NCI-H2227 (cell line): ENCODE data around the gene ABHD6.
"Not testable (repeated sequence)": the region's sequence is repeated elsewhere in the genome, so short reads cannot be mapped to it uniquely, and the experiment has no call there.

ENCODE experiments used
- DNase-seq: peaks from one replicate; lab custom pipeline; 2025; ENCODE audit not compliant: unreplicated experiment; lab: John Stamatoyannopoulos, UW

The ABHD6 gene

DNA sequence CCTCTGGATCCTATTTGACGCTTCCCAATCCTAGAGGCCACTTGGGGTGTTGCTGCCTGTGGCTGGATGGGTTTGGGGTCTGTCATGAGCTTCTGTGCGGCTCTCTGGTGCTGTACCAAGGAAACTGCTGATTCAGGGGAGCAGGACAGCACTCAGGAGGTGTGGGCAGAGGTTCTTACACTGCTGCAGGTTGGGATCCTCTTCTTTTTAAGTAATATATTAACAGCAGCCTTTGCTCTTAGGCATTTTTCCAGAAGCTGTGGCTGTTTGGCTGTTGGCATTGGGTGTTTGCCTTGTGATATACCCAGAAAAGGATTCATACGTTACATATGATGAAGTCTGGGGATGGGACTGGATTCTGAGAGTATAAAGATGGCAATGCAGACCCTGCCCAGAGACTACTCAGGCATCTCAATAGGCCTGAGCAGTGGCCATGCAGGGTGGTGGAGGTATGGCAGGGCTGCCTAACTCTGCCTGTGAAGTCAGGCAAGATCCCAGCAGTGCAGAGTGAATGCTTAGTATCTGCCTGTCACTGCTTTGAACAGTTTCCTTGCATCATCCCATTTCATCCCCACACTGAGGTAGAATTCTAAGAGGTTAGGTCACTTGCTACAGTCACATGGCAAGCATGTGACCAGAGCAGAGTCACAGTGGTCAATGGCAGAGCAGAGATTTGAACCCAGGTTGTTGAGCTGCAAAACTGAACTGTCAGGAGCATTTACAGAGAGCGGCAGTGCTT lies 3.9 kb downstream of the ABHD6 start:
- DNase-seq, result no peak

DNA sequence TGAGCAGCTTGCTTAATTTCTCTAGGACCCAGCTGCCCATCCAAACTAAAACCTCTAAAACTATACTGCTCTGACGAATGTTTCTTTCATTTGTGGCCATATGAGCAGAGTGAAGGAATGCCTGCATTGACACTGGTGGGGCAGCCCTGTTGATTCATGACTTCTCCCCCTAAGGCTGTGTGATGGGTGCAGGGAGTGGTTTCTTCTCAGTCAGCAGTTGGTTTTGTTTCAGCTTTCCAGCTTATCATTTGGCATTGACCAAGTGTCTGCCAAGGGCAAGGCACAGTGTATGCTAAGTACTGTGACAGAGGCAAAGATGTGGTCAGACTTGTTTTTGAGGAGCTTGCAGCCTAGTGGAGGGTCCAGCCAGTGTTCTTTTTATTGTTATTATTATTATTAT lies 4.7 kb downstream of the ABHD6 start:
- DNase-seq, result no peak

DNA sequence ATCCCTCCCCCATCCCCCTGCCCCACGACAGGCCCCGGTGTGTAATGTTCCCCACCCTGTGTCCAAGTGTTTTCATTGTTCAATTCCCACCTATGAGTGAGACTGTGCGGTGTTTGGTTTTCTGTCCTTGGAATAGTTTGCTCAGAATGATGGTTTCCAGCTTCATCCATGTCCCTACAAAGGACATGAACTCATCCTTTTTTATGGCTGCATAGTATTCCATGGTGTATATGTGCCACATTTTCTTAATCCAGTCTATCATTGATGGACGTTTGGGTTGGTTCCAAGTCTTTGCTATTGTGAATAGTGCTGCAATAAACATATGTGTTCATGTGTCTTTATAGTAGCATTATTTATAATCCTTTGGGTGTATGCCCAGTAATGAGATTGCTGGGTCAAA lies 5.3 kb downstream of the ABHD6 start:
- not testable (repeated sequence) for DNase-seq

DNA sequence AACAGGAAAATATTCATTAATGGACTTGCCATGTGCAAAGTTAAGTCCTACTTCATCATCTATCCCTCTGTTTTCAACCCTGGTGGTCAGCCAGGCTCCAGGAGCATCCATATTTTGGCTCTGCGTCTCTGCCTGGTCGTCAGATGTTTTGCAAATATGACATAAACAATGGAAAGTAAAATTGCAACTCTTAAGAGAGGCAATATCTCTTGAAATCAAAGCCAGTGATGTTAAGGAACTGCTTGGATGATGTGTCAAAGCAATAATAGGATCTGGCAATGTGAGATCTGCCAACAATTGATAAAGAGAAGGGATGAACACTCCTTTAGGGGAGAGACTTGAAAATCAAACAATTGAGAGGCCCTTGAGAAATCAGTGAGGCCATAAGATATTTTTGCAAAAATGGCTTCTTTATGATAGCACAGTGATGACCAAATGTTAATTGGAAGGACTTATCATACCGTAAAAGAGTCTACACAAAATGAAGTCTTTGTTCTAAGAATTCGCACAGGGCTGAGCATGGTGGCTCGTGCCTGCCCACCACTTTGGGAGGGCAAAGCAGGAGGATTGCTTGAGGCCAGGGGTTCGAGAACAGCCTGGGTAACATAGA lies 6.5 kb downstream of the ABHD6 start:
- no peak for DNase-seq

DNA sequence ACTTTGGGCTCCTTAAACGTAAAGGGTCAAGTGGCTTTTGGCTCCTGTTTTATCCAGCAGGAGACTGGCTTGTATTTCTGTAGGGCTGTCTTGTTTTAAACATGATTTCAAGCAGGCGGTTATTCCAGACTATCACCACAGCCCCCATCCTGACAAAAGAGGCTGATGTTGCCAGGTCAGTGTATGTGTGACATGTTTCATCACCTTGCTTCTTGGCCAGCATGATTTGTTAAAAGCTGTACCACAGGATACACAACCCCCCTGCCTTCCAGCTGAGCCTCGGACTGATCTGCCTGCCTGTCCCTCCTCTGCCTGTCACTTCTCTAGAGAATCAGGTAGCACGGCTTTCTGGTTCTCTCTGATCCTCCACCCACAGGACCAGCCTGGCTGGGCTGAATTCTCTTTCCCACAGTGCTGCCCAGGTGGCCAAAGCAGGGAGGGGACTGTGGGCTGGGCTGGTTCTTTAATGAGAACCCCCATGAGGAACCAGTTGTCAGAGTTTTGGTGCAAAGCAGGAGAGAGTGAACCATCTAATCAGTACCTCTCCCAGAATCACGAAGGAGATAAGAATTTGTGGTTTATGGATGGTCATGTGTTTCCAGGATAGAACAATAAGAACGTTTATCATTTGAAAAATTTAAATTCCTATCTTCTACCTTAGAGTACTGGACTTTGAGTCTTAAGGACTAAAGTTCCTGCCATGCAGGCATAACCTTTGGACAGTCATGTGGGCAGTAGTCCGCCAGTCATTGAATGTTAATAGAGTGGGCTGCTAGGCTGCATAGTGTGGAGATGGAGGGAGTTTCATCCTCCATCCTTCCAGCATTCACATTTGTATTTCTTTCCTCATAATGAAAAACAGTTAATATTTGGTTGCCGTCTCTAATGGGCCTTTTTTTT lies 8.8 kb downstream of the ABHD6 start:
- DNase-seq, result no peak

DNA sequence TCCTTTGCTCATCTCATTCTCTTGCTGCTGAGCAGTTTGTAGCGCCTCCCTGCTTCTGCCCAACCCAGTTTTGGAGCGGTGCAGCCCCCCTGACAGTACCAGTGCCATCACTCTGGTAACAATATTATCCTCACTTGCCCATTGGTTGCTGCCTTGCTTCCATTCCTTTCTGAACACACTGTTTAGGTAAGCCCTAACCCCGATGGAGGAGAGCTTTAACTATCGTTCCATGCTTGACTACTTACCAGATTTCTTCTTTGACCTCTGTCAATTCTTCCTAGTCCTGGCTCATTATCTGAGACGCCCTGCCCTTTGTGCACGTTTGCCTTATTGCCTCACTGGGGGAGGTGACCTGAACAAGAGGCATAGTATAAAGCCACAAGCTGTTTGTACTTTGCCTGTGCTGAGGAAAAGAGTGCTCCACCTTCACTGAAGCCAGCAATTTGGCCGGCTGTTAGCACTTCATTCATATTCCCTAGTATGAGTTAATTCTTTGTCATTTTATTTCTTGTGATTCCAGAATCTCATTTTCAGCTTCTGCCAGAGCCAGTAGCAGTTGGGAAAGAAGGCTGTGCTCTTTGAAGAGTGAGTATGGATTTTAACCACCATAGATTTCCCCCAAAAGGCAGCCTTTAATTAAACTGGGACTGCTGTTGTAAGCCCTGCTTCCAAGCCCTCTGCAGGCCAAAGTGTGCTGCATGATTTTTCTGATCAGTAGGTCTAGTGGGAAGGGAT lies 11.9 kb downstream of the ABHD6 start:
- peak; percentile 67 for DNase-seq

DNA sequence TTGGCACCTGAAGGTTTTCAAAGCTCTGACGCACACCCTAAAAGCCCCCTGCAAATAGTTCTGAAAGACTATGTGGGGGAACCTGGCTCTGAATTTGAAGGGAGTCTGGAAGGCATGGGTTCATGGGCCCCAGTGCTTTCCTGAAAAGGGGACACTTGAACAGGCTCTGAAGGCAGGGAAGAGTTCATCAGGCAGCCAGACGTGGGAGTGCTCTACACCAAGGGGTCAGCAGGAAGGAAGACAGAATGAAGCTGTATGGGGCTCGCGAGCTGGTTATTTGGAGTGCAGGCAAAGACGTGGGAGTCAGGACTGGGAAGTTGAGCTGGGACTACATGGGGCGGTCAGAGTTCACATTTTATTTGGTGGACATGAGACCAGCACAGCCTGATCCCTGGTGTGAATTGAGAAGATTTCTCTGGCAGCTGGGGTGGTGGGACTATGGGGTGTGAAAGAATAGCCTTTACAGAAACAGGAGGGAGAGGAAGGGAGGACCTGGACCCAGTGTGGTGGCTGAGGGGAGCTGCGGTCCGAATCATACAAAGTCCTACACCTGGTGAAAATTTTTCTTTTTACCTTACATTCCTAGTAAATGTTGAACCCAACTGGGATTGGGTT lies 12.6 kb downstream of the ABHD6 start:
- DNase-seq, result no peak

DNA sequence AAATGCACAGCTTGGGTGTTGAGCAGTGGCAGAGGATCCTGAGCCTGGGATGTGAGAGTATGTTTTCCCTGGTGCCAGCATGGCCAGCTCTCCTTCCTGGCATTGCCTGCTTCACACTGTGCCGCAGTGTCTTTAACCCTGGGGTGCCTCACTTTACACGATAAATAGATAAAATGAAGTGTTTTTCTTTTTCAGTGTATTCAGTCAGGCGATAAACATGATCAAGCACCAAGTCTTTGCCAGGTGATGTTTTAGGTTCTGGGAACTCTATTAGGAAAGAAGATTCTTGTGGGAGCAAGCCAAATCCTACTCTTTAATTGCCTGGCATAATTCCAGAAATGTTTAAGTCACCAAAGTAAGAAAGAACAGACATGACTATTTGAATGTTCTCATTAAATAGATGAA lies 14.0 kb downstream of the ABHD6 start:
- DNase-seq, result no peak

DNA sequence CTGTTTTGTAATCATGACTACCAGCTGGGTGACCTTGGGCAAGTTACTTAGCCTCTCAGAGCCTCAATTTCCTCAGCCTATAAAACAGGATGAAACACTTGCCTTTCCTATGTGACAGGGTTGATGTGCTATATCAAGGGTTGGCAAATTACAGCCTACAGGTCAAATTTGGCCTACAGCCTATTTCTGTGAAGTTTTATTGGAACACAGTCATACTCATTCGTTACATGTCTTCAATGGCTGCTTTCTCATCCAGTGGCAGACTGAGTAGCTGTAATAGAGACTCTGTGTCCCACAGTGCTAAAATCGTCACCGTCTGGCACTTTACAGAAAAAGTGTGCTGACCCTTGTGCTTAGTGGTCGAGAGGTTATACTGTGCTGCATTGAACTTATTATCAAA lies 16.6 kb downstream of the ABHD6 start:
- DNase-seq, result no peak

DNA sequence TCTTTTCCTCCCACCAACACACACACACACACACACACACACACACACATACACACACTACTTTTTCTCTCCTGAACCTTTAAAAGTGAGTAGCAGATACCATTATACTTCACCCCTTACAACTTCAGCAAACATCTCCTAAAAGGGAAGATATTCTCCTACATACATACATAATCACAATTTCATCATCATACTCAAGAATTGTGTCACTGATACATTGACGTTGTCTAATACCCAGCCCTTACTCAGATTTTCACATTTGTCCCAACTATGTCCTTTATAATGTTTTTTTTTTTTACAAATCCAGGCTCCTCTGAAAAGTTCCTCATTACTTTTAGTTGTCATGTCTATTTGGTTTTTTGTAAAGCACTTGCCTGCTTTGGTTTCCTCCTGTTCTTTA lies 18.5 kb downstream of the ABHD6 start:
- no peak for DNase-seq

DNA sequence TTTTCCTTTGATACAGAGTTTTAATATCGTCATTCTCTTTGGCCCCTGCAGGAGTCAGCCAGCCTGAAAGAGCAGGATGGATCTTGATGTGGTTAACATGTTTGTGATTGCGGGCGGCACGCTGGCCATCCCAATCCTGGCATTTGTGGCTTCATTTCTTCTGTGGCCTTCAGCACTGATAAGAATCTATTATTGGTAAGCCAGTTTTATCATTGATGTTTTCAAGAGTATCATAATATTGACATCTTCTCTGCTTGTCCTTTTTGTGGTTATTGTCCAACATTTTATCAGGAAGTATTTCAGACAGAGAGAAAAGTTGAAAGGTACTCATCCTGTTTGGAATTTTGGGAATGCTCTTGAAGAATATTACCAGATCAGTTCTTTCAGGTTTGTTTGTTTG lies 18.9 kb downstream of the ABHD6 start:
- DNase-seq, result no peak

DNA sequence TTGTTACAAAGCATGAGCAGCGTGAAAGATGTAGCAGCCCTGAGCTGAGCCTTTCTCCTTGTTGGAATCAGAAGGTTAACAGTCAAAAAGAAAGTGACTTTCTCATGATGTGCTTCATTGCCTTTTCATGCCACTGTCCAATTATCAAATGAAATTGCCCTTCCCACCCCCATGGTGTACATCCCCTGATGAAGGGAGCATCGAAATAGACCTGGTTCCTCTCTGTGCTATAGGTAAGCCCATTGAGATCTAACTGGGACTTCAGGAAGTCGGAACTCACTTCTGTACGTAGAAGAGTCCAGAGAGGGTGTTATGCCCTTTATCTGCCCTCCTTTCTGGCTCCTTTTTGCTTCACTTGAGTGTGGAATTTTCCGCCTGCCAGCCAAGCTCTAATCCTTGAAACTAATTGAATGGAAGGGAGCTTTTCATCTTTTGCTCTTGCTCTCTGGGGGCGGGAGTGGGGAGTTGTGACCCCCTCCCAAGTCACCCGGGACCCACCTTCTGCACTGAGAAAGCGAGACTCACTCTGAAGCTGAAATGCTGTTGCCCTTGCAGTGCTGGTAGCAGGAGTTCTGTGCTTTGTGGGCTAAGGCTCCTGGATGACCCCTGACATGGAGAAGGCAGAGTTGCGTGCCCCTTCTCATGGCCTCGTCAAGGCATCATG lies 20.9 kb downstream of the ABHD6 start:
- DNase-seq, result no peak

DNA sequence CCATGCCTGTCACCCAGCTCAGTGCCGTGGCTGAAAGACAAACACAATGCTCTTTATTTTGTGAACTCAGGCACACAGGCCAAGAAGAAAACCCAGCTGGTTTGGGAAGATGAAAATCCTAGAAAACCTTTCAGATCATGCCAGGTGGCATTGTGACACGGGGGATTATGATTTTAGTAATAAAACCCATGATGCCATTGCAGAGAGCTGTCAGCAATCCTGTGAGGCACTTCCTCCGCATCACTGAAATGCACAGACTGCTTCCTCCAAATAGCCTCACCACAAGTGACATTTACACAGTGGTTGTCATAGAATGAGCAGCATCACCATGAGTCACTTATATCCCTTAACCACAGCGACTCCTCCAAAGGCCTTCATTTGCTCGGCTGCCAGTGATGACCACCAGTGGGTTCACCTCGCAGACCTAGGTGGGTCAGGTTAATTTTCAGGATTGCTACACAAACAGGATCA lies 22.7 kb downstream of the ABHD6 start:
- DNase-seq, result no peak

DNA sequence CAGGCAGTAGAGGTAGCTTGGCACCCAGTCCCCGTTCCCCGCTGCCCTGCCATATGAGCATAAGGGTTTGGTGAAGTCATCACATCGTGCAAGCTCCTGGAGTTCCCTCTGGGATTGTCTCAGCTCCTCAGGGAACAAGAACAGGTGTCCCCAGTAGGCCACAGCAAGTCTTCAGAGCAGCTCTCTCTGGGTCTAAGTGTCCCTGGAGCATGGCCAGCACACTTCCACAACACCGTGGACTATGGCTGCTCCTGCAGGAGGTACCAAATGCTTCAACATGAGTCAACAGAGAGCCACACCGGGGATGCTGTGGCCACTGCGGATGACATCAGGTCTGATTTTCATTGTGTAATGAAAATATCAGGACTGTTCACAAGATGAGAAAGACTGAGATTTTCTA lies 23.1 kb downstream of the ABHD6 start:
- no peak for DNase-seq

DNA sequence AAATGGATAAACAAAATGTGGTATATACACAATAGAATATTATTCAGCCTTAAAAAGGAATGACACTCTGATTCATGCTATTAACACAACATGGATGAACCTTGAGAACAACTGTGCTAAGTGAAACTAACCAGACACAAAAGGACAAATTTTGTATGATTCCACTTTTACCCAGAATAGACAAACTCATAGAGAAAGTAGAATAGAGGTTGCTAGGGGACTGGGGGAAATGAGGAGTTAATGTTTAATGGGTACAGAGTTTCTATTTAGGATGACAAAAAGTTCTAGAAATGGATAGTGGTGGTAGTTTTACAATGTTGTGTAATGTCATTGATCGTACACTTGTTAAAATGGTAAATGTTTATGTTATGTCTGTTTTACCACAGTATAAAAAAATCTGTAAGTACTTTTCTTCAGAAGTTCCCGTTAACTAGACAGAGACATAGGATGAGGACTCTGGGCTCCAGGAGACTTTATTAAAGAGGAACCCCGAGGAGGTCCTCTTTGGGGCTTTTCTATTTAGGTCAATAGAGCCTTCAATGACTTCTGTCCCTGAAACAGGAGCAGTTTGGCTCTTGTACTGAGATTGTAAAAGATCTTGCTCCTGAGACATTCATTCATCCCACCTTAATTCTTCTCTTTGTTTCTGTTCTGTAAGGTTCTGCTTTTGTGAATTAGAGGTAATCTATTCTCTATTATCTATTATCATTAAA lies 24.5 kb downstream of the ABHD6 start:
- DNase-seq, result no peak

DNA sequence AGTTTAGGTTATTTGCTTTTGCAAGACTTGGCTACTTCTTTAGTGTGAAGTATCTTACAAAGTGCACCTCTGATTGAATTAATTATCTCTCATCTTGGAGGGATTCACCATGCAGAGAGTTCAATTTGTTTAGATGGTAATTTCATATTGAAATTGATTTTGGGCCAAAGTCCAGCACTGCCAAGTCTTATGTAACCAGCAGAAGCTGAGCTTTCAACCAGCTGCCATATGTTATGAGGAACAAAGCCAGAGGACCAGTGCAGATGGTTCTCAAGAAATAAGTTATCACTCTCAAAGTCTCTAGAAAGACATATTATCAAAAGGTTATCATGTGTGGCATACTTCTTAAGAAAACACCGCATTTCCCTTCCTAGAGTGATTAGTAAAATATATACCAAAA lies 29.0 kb downstream of the ABHD6 start:
- DNase-seq, result no peak

DNA sequence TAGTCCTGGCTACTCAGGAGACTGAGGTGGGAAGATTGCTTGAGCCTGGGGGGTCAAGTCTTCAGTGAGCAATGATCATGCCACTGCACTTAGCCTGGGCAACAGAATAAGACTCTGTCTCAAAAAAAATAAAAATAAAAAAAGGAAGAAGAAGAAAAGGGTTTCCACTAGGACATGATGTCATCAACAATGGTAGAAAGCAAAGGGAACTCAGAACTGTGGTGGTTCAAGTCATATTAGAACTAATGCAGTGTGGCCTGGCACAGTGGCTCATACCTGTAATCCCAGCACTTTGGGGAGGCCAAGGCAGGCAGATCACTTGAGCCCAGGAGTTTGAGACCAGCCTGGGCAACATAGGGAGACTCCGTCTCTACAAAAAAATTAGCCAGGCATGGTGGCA lies 30.0 kb downstream of the ABHD6 start:
- DNase-seq, result not testable (repeated sequence)

DNA sequence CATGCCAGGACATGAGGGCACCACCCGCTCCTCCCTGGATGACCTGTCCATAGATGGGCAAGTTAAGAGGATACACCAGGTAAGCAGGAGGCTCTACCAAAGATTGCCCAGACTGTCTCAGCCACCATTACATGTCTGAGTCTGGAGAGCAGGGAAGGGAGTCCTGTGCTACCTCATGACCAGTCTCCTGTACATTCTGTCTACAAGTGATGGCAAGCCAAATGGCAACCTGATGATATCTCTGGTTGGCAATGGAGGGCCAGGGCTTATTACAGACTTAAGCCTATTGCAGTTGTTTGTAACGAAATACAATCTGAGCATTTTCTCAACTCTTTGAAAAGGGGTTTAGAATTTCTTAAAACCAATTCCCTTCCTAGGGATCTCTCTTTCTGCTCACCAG lies 31.8 kb downstream of the ABHD6 start:
- no peak for DNase-seq

DNA sequence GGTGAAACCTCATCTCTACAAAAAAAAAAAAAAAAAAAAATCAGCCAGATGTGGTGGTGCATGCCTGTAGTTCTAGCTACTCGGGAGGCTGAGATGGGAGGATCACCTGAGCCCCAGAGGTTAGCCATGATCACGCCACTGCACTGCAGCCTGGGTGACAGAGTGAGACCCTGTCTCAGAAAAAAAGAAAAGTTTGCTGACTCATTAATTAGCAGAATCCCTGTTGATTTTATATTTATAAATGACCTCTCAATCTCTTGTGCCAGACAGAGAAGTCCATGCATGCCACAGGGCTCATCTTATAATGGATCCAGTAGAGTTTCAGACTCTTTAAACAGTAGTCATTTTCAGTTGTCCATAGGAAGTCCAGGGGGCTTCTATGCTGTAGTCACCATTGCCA lies 32.9 kb downstream of the ABHD6 start:
- no peak for DNase-seq
